Measurements from ENCODE around the gene LCOR.

The LCOR gene

GRCh38 chr10:96850113-96850512 is 18.0 kb downstream of the LCOR start:
- DNase-seq (ENCODE audit: low spot score) = no peak
- TF ChIP-seq CTCF (IDR thresholded peaks at IDR 0.05; ENCODE audit: borderline replicate concordance, control extremely low read depth, extremely low read depth, insufficient read depth, missing control alignments) = no peak
- in situ Hi-C loops (cut with MboI; ENCODE audit: low sequenced_read_pairs, unreplicated experiment) = no loop called here

DNA sequence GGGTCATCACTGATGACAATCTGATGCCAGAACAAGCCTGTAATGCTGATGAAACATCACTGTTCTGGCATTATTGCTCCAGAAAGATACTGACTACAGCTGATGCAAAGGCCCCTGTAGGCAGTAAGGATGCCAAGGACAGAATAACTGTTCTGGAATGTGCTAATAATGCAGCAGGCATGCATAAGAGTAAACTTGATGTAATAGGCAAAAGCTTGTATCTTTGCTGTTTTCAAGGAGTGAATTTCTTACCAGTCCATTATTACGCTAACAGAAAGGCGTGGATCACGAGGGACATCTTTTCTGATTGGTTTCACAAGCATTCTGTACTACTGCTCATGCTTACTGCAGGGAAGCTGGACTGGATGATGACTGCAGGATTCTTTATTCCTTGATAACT is 18.7 kb downstream of the LCOR start:
- in situ Hi-C loops (cut with MboI; ENCODE audit: low sequenced_read_pairs, unreplicated experiment) = no loop called here
- DNase-seq (ENCODE audit: low spot score) = no peak
- no peak for TF ChIP-seq CTCF (IDR thresholded peaks at IDR 0.05; ENCODE audit: borderline replicate concordance, control extremely low read depth, extremely low read depth, insufficient read depth, missing control alignments)

GRCh38 chr10:96851281-96851680 is 19.2 kb downstream of the LCOR start:
- no peak for DNase-seq (ENCODE audit: low spot score)
- TF ChIP-seq CTCF (IDR thresholded peaks at IDR 0.05; ENCODE audit: borderline replicate concordance, control extremely low read depth, extremely low read depth, insufficient read depth, missing control alignments) = no peak
- in situ Hi-C loops (cut with MboI; ENCODE audit: low sequenced_read_pairs, unreplicated experiment) = no loop called here

DNA sequence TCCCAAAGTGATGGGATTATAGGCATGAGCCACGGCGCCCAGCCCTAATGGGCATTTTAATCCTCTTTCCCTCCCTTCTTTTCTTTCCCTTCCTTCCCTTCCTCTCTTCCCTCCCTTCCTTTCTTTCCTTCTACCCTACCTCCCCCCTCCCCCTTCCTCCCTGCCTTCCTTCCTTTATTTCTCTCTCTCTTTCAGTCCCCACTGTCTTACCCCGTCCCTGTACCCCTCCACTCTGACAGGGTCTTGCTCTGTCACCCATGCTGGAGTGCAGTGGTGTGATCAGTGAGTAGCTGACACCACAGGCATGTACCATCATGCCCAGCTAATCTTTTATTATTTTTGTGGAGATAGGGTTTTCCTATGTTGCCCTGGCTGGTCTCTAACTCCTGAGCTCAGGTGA is 24.2 kb downstream of the LCOR start:
- in situ Hi-C loops (cut with MboI; ENCODE audit: low sequenced_read_pairs, unreplicated experiment) = no loop called here

GRCh38 chr10:96857301-96858012 is 25.4 kb downstream of the LCOR start:
- no peak for TF ChIP-seq CTCF (IDR thresholded peaks at IDR 0.05; ENCODE audit: borderline replicate concordance, control extremely low read depth, extremely low read depth, insufficient read depth, missing control alignments)
- in situ Hi-C loops (cut with MboI; ENCODE audit: low sequenced_read_pairs, unreplicated experiment) = no loop called here
- no peak for DNase-seq (ENCODE audit: low spot score)

More for the DNA sequence above, 24.2 kb downstream of the LCOR start:
- DNase-seq (ENCODE audit: low spot score) = no peak
- no peak for TF ChIP-seq CTCF (IDR thresholded peaks at IDR 0.05; ENCODE audit: borderline replicate concordance, control extremely low read depth, extremely low read depth, insufficient read depth, missing control alignments)

DNA sequence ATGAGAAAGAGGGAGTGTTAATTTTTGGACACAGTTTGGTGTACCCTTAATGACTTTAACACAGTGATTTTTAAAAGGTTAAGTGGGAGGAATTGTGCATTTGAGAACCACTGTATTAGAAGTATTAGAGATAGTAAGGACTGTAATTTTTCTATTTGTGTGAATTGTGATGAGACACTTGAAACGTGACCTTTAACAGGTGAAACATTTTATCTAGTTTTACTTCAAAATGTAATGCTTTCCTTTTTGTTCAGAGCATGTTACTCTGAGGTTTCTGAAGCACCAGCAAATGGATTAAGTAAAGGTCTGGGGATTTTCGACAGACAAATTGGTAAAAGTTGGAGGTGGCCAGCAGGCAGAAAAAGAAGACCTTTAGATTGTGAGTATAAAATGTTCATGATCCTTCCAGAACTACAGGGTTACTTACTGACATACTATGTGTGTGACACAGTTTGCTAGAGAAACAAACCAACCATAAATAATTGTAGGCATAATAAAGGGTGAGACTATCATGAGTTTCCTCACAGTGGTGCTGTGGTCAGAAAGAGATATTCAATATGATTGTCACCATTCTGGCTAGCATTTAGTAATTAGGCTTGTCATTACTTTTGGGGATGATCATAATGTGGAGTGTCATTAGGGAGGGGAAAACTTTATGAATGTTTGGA is 26.1 kb downstream of the LCOR start:
- in situ Hi-C loops (cut with MboI; ENCODE audit: low sequenced_read_pairs, unreplicated experiment) = no loop called here
- no peak for DNase-seq (ENCODE audit: low spot score)
- no peak for TF ChIP-seq CTCF (IDR thresholded peaks at IDR 0.05; ENCODE audit: borderline replicate concordance, control extremely low read depth, extremely low read depth, insufficient read depth, missing control alignments)

Data from GM13976 (cell line).